PC-3 (cell line): ENCODE results near the gene COL3A1. TPM values are rescaled to one million over a fixed set of nuclear protein-coding genes. Genes with fewer than 3 reads are reported as not detected.

Source experiments
- ATAC-seq: fragments of 200-7000 bp; cut with Tn5 transposase; 2 replicates; pipeline ENCODE4 v1.9.1; 2020; ENCODE audit warnings: mild to moderate bottlenecking, moderate library complexity
- BruUV-seq: library from RNA; stranded (reverse); fragments of 400-500 nt; replicated peaks from 2 replicates; lab custom pipeline; 2021; lab: Mats Ljungman, UMichigan
- CTCF ChIA-PET: fragments of 300-600 bp; sonication (Branson Sonifier 250); formaldehyde crosslinking; loops from one replicate; lab custom pipeline; 2022; ENCODE audit warnings: antibody characterized with exemption; lab: Charles Lee
- POLR2A ChIA-PET: fragments of 300-600 bp; sonication (Branson Sonifier 250); formaldehyde crosslinking; loops from one replicate; lab custom pipeline; 2022; ENCODE audit warnings: antibody characterized with exemption; ENCODE audit not compliant: unreplicated experiment; lab: Charles Lee
- DNase-seq: peaks from one replicate; pipeline ENCODE4 v3.0.0-alpha.2; 2015
- H2AFZ ChIP-seq: fragments of 300-600 bp; sonication (generic); 2 replicates; pipeline ENCODE4 v1.6.0; 2016; ENCODE audit warnings: antibody characterized with exemption, low read length
- H3F3A ChIP-seq: fragments of 300-600 bp; sonication (generic); one replicate; pipeline ENCODE4 v1.6.0; 2017; ENCODE audit warnings: antibody characterized with exemption, low read length, control low read depth, mild to moderate bottlenecking; ENCODE audit not compliant: unreplicated experiment
- H3K27ac ChIP-seq: fragments of 300-600 bp; sonication (generic); 2 replicates; pipeline ENCODE4 v1.5.1; 2016; ENCODE audit warnings: mild to moderate bottlenecking, low read length
- H3K27me3 ChIP-seq: fragments of 300-600 bp; sonication (generic); 2 replicates; pipeline ENCODE4 v1.6.1; 2016; ENCODE audit warnings: low read length, mixed read lengths
- H3K36me3 ChIP-seq: fragments of 300-600 bp; sonication (generic); 2 replicates; pipeline ENCODE4 v1.6.1; 2016; ENCODE audit warnings: low read depth, mixed run types, low read length, mixed read lengths
- H3K4me1 ChIP-seq: fragments of 300-600 bp; sonication (generic); 2 replicates; pipeline ENCODE4 v1.5.1; 2016; ENCODE audit warnings: low read length; ENCODE audit not compliant: insufficient read depth
- H3K4me2 ChIP-seq: fragments of 300-600 bp; sonication (generic); 2 replicates; pipeline ENCODE4 v1.6.0; 2016; ENCODE audit warnings: low read length
- H3K4me3 ChIP-seq: fragments of 300-600 bp; sonication (generic); 2 replicates; pipeline ENCODE4 v1.5.1; 2016; ENCODE audit warnings: mild to moderate bottlenecking, low read length, mixed read lengths
- H3K79me2 ChIP-seq: fragments of 300-600 bp; sonication (generic); 2 replicates; pipeline ENCODE4 v1.6.1; 2017; ENCODE audit warnings: low read length, mixed read lengths
- H3K9ac ChIP-seq: fragments of 300-600 bp; sonication (generic); 2 replicates; pipeline ENCODE4 v1.6.0; 2016; ENCODE audit warnings: mild to moderate bottlenecking, low read length
- H3K9me2 ChIP-seq: fragments of 300-600 bp; sonication (generic); replicated peaks from 2 replicates; pipeline ENCODE4 v1.6.1; 2016; ENCODE audit warnings: mixed run types, low read length, mixed read lengths
- H3K9me3 ChIP-seq: fragments of 300-600 bp; sonication (generic); 2 replicates; pipeline ENCODE4 v1.6.1; 2016; ENCODE audit warnings: low read length, mixed read lengths
- H4K20me1 ChIP-seq: fragments of 300-600 bp; sonication (generic); 2 replicates; pipeline ENCODE4 v1.6.1; 2016; ENCODE audit warnings: low read length, mixed read lengths
- EZH2 ChIP-seq: fragments of 300-600 bp; sonication (generic); IDR thresholded peaks from one replicate; pipeline ENCODE4 v1.6.1; 2017; ENCODE audit warnings: antibody characterized with exemption, mild to moderate bottlenecking, low read length; ENCODE audit not compliant: unreplicated experiment
- EZH2phosphoT487 ChIP-seq: fragments of 300-600 bp; sonication (generic); IDR thresholded peaks from 2 replicates; pipeline ENCODE4 v1.6.1; 2018; ENCODE audit warnings: mild to moderate bottlenecking, antibody characterized with exemption, low read length, borderline replicate concordance
- intact Hi-C: fragments of 100-400 bp; cut with micrococcal nuclease; formaldehyde crosslinking; loops from 2 replicates; pipeline ENCODE4 v1.9.0; 2023
- total RNA-seq: library from RNA; depleted of rRNA; stranded (reverse); fragments of >200 nt; gene quantifications from 2 replicates; pipeline ENCODE4 v1.2.3, GENCODE V29; 2014
- TF ChIP-seq, protein P1 (sequence below): fragments of 300-600 bp; sonication (generic); conservative IDR thresholded peaks from 2 replicates; pipeline ENCODE4 v1.5.1; 2017; ENCODE audit warnings: antibody characterized with exemption, low read depth, mild to moderate bottlenecking, low read length

Gene COL3A1
- total RNA-seq, 1 experiment from 2014 or later: 0.36 TPM

DNA sequence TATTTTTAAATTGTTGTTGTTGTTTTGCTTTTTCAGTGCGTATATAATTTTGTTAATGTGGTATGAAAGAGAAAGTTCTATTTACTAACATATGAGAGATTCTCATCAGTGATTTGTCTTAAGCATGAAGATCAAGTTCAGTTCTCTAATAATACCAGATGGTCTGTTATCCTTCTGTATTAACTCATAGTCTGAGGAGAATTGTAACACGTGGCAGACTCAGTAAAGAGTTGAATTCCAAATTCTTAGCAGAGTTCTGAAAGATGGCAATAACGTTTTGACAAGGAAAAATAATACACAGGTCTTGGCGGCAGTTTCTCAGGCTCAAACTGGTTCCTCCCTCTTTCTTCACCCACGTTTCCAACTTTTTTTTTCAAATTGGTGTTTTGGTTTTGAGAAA lies 17.2 kb upstream of the COL3A1 start:
- ATAC-seq (no peak), DNase-seq (no peak)
- no peaks in the 10 kb centered on the region for H4K20me1 ChIP-seq
- H3K9me2 ChIP-seq: no peaks in the 10 kb centered on the region
- no peak overlapping the region for H3K4me2 ChIP-seq
- H3F3A ChIP-seq: no peaks in the 10 kb centered on the region
- no peaks in the 10 kb centered on the region for H3K36me3 ChIP-seq
- no peaks in the 10 kb centered on the region for H3K79me2 ChIP-seq
- ChIA-PET POLR2A (no interaction called here), CTCF (no interaction called here)
- H3K27me3 ChIP-seq: no peaks in the 10 kb centered on the region
- H3K4me1 ChIP-seq: no peaks in the 10 kb centered on the region
- no peaks in the 10 kb centered on the region for H3K9me3 ChIP-seq
- intact Hi-C loops: no loop called here
- H3K9ac ChIP-seq: no peak overlapping the region
- H3K27ac ChIP-seq: no peak overlapping the region
- no peak overlapping the region for H3K4me3 ChIP-seq
- no peak overlapping the region for H2AFZ ChIP-seq
- TF ChIP-seq EZH2phosphoT487: no peak
- TF ChIP-seq, protein P1, sequence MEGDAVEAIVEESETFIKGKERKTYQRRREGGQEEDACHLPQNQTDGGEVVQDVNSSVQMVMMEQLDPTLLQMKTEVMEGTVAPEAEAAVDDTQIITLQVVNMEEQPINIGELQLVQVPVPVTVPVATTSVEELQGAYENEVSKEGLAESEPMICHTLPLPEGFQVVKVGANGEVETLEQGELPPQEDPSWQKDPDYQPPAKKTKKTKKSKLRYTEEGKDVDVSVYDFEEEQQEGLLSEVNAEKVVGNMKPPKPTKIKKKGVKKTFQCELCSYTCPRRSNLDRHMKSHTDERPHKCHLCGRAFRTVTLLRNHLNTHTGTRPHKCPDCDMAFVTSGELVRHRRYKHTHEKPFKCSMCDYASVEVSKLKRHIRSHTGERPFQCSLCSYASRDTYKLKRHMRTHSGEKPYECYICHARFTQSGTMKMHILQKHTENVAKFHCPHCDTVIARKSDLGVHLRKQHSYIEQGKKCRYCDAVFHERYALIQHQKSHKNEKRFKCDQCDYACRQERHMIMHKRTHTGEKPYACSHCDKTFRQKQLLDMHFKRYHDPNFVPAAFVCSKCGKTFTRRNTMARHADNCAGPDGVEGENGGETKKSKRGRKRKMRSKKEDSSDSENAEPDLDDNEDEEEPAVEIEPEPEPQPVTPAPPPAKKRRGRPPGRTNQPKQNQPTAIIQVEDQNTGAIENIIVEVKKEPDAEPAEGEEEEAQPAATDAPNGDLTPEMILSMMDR: no peak
- TF ChIP-seq EZH2: no peak
- BruUV-seq: no TSS peak

DNA sequence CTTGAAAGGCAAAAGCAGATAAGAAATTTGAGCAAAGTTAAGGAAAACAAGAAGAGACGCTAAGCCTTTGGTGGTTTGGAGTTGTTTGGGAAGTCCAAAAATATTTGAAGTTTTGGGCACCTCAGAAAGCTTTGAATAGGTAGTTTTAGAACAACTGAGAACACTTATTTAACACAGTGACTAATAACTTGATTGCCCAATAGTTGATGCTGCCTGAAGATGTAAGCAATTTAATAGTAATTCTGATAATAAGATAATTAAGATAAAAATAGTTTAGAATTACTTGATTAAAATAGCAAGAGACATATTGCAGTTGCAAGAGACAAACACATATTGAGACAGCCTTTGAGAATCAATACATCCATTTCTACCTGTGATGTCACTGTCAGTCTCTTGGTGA lies 16.5 kb upstream of the COL3A1 start:
- H2AFZ ChIP-seq: no peak overlapping the region
- no peaks in the 10 kb centered on the region for H3K4me1 ChIP-seq
- no peaks in the 10 kb centered on the region for H3K9me3 ChIP-seq
- H3K27me3 ChIP-seq: no peaks in the 10 kb centered on the region
- H3K79me2 ChIP-seq: no peaks in the 10 kb centered on the region
- H3K9ac ChIP-seq: no peak overlapping the region
- CTCF ChIA-PET: no interaction called here
- H3F3A ChIP-seq: no peaks in the 10 kb centered on the region
- H3K4me2 ChIP-seq: no peak overlapping the region
- DNase-seq: no peak
- H3K27ac ChIP-seq: no peak overlapping the region
- no TSS peak for BruUV-seq
- H3K4me3 ChIP-seq: no peak overlapping the region
- no peaks in the 10 kb centered on the region for H3K9me2 ChIP-seq
- POLR2A ChIA-PET: no interaction called here
- H3K36me3 ChIP-seq: no peaks in the 10 kb centered on the region
- ATAC-seq: no peak
- intact Hi-C loops: no loop called here
- TF ChIP-seq EZH2 (no peak), EZH2phosphoT487 (no peak)
- TF ChIP-seq, protein P1: no peak
- H4K20me1 ChIP-seq: no peaks in the 10 kb centered on the region

DNA sequence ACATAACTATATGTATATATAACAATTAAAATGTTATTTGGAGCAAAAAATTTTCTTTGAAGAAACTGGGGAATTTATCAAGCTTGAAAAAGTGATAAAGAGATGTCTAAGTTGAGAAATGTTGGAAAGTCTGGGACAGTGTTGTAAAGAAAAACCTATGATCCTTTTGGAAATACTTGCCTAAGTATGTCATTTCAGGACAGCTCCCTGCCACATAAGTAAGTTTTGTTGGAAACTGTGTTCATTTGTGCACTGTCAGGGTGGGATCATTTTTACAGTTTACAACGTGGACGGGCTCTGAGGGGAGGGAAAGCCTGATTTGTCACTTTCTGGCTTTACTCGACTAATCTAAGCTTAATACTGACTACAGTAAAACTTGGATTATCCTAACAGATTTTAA lies 10.4 kb upstream of the COL3A1 start:
- no peaks in the 10 kb centered on the region for H3K9me3 ChIP-seq
- no peak for TF ChIP-seq EZH2
- TF ChIP-seq EZH2phosphoT487: no peak
- TF ChIP-seq, protein P1: no peak
- H3K79me2 ChIP-seq: no peaks in the 10 kb centered on the region
- no peak overlapping the region for H3K27ac ChIP-seq
- H3K4me1 ChIP-seq: no peaks in the 10 kb centered on the region
- H3K9ac ChIP-seq: no peak overlapping the region
- no peak overlapping the region for H3K4me3 ChIP-seq
- ATAC-seq (no peak), DNase-seq (no peak)
- no peak overlapping the region for H2AFZ ChIP-seq
- BruUV-seq: no TSS peak
- no peak overlapping the region for H3K4me2 ChIP-seq
- ChIA-PET POLR2A (no interaction called here), CTCF (no interaction called here)
- H3F3A ChIP-seq: no peaks in the 10 kb centered on the region
- H3K9me2 ChIP-seq: no peaks in the 10 kb centered on the region
- no peaks in the 10 kb centered on the region for H3K36me3 ChIP-seq
- no peaks in the 10 kb centered on the region for H3K27me3 ChIP-seq
- intact Hi-C loops: no loop called here
- H4K20me1 ChIP-seq: no peaks in the 10 kb centered on the region
